Hepatocyte (in vitro differentiated cells): ENCODE measurements around the gene CHD2. TPM values are rescaled to one million over a fixed set of nuclear protein-coding genes. Genes with fewer than 3 reads are reported as not detected.
A peak's percentile ranks its signal among the peaks of the same experiment; 100 is the strongest.

ENCODE experiments used
- DNase-seq: peaks from one replicate; pipeline ENCODE4 v3.0.0-alpha.2; 2016; ENCODE audit warnings: low spot score
- H2AFZ ChIP-seq: fragments of 200-600 bp; sonication (generic); 2 replicates; pipeline ENCODE4 v1.6.0; 2016; ENCODE audit warnings: antibody characterized with exemption, mild to moderate bottlenecking
- H3K27ac ChIP-seq: fragments of 200-600 bp; sonication (generic); 2 replicates; pipeline ENCODE4 v1.5.1; 2016; ENCODE audit warnings: mild to moderate bottlenecking
- H3K27me3 ChIP-seq: fragments of 200-600 bp; sonication (generic); 2 replicates; pipeline ENCODE4 v1.6.1; 2016
- H3K36me3 ChIP-seq: fragments of 200-600 bp; sonication (generic); replicated peaks from 2 replicates; pipeline ENCODE4 v1.5.1; 2016; ENCODE audit warnings: low read depth; ENCODE audit not compliant: insufficient read depth
- H3K4me1 ChIP-seq: fragments of 200-600 bp; sonication (generic); 2 replicates; pipeline ENCODE4 v1.5.1; 2016; ENCODE audit warnings: mild to moderate bottlenecking, moderate library complexity; ENCODE audit not compliant: insufficient read depth
- H3K4me2 ChIP-seq: fragments of 200-600 bp; sonication (generic); 2 replicates; pipeline ENCODE4 v1.6.0; 2016
- H3K4me3 ChIP-seq: fragments of 200-600 bp; sonication (generic); 2 replicates; pipeline ENCODE4 v1.5.1; 2016; ENCODE audit warnings: mild to moderate bottlenecking
- H3K79me2 ChIP-seq: fragments of 200-600 bp; sonication (generic); 2 replicates; pipeline ENCODE4 v1.6.0; 2017; ENCODE audit warnings: mild to moderate bottlenecking
- H3K9me2 ChIP-seq: fragments of 200-600 bp; sonication (generic); replicated peaks from 2 replicates; pipeline ENCODE4 v1.6.0; 2017; ENCODE audit warnings: mild to moderate bottlenecking; ENCODE audit not compliant: insufficient read depth
- H3K9me3 ChIP-seq: fragments of 200-600 bp; sonication (generic); 2 replicates; pipeline ENCODE4 v1.5.1; 2016; ENCODE audit warnings: low read depth, mild to moderate bottlenecking
- H4K20me1 ChIP-seq: fragments of 200-600 bp; sonication (generic); 2 replicates; pipeline ENCODE4 v1.6.0; 2016; ENCODE audit warnings: mild to moderate bottlenecking; ENCODE audit not compliant: insufficient read depth, poor library complexity, severe bottlenecking
- EZH2 ChIP-seq: fragments of 200-600 bp; sonication (generic); IDR thresholded peaks from 2 replicates; pipeline ENCODE4 v1.6.1; 2016; ENCODE audit warnings: antibody characterized with exemption, mild to moderate bottlenecking, borderline replicate concordance
- EZH2phosphoT487 ChIP-seq: fragments of 200-600 bp; sonication (generic); IDR thresholded peaks from one replicate; pipeline ENCODE4 v1.6.1; 2018; ENCODE audit warnings: antibody characterized with exemption, mild to moderate bottlenecking, low read depth, moderate library complexity; ENCODE audit not compliant: unreplicated experiment, severe bottlenecking
- WGBS: methylation state at CpG from one replicate; pipeline ENCODE4 v1.1.6; 2016; ENCODE audit warnings: low lambda C conversion rate; ENCODE audit errors: missing lambda C conversion rate; 5-methylcytosine and 5-hydroxymethylcytosine counted together
- polyA plus RNA-seq: library from polyadenylated mRNA; unstranded; fragments of >200 nt; fragmentation: Nextera tagmentation; extraction: Ambion mirVana; gene quantifications from 2 replicates; pipeline ENCODE4 v1.2.1, GENCODE V29; 2016
- total RNA-seq: library from RNA; depleted of rRNA; stranded (reverse); fragments of >200 nt; gene quantifications from 2 replicates; pipeline ENCODE4 v1.2.3, GENCODE V29; 2014
- TF ChIP-seq, protein P1 (sequence below): fragments of 200-600 bp; sonication (generic); IDR thresholded peaks from 2 replicates; pipeline ENCODE4 v1.5.1; 2016; ENCODE audit warnings: antibody characterized with exemption, mild to moderate bottlenecking; ENCODE audit not compliant: poor library complexity

Gene CHD2
- total and polyA plus RNA-seq, 2 experiments from 2014 or later = 49.3 to 133 TPM

- H4K20me1 ChIP-seq = peaks cover 26% of the 10 kb centered on the region
- WGBS = under 1% methylated on average over 43 of the region's 47 CpGs
- peak overlapping the region; percentile 84 for H3K4me2 ChIP-seq
- H3K27ac ChIP-seq = peak overlapping the region; percentile 99
- H3K9me3 ChIP-seq = no peaks in the 10 kb centered on the region
- peak overlapping the region; percentile 50 for H3K4me3 ChIP-seq
- peak; percentile 99 for DNase-seq
- H3K4me1 ChIP-seq = peaks cover 43% of the 10 kb centered on the region
- no peaks in the 10 kb centered on the region for H3K9me2 ChIP-seq
- no peak overlapping the region for H2AFZ ChIP-seq
- no peaks in the 10 kb centered on the region for H3K36me3 ChIP-seq
- H3K79me2 ChIP-seq = peaks cover 90% of the 10 kb centered on the region
- TF ChIP-seq, protein P1, sequence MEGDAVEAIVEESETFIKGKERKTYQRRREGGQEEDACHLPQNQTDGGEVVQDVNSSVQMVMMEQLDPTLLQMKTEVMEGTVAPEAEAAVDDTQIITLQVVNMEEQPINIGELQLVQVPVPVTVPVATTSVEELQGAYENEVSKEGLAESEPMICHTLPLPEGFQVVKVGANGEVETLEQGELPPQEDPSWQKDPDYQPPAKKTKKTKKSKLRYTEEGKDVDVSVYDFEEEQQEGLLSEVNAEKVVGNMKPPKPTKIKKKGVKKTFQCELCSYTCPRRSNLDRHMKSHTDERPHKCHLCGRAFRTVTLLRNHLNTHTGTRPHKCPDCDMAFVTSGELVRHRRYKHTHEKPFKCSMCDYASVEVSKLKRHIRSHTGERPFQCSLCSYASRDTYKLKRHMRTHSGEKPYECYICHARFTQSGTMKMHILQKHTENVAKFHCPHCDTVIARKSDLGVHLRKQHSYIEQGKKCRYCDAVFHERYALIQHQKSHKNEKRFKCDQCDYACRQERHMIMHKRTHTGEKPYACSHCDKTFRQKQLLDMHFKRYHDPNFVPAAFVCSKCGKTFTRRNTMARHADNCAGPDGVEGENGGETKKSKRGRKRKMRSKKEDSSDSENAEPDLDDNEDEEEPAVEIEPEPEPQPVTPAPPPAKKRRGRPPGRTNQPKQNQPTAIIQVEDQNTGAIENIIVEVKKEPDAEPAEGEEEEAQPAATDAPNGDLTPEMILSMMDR = no peak
- TF ChIP-seq EZH2phosphoT487 (no peak), EZH2 (no peak)
- H3K27me3 ChIP-seq = no peaks in the 10 kb centered on the region
These were observed 4.0 kb downstream of the CHD2 start for GRCh38 chr15:92903966-92904721.

DNA sequence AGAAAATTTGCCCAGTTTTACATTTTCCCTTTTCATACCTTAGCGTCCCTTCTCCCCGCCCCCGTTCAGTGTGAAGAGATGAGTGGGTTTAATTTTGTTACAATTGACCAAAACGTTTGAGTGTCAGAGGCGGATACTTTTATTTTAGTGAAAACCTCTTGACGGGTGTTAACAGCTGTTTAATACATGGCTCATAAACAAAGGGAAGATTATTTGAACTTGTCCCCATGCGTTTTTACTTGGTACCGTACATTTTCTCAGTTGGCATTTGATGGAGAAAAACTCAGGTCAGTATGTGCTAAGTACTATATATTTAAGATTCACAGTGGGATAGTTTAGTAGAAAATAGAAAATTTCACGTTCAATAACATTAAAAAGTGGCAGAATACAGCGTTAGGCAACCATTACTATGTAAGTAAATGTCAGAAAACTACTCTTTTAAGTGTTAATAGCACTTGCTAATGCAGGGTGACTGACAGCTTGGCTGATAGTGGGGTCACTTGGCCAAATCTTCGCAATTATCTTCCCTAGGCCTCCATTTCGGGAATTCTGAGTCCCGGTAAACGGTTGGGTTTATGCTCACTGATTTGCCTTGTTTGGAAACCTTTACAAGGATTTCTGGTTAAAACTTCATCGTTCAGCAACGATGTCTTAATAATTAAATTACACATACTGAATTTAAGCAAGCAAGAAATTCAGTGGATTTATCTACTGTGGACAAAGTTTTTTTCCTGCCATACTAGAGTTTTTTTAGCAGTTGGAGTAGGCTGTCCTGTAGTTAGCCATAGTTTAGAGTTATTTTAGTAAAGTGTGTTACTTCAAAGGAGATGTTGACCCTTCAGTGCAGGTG is 4.8 kb downstream of the CHD2 start:
- H3K79me2 ChIP-seq = peaks cover 90% of the 10 kb centered on the region
- H3K4me3 ChIP-seq = peak overlapping the region; percentile 18
- H3K9me3 ChIP-seq = no peaks in the 10 kb centered on the region
- no peak overlapping the region for H2AFZ ChIP-seq
- H3K27me3 ChIP-seq = no peaks in the 10 kb centered on the region
- TF ChIP-seq, protein P1 = no peak
- TF ChIP-seq EZH2 = no peak
- TF ChIP-seq EZH2phosphoT487 = no peak
- no peaks in the 10 kb centered on the region for H3K36me3 ChIP-seq
- 23% methylated on average over 16 of the region's 16 CpGs for WGBS
- H4K20me1 ChIP-seq = peaks cover 32% of the 10 kb centered on the region
- peak overlapping the region; percentile 84 for H3K4me2 ChIP-seq
- H3K4me1 ChIP-seq = peaks cover 51% of the 10 kb centered on the region
- no peak for DNase-seq
- peak overlapping the region; percentile 94 for H3K27ac ChIP-seq
- no peaks in the 10 kb centered on the region for H3K9me2 ChIP-seq

DNA sequence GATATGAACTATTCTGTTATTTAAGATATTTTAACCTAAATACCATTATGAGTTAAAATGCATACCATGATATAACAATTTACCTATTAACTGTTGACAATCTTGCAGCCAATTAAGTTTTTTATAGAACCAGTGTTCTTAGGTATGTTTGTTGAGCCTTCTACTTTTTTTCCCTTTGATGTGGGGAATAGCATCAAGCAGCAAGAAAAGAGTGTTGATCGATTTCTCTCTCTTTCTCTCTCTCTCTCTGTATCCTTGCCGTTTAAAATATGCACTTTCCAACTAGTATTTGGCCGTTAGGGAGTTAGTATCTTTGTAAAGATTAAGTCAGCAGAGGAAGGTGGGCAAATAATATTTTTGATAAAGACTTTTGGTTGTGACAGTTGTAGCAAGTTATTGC is 5.9 kb downstream of the CHD2 start:
- no peak for DNase-seq
- Histone ChIP-seq H3K4me3 (peak overlapping the region; percentile 18), H2AFZ (no peak overlapping the region), H3K9me3 (no peaks in the 10 kb centered on the region), H3K27ac (peak overlapping the region; percentile 94), H3K79me2 (peaks cover 94% of the 10 kb centered on the region), H3K4me1 (peaks cover 51% of the 10 kb centered on the region), H3K27me3 (no peaks in the 10 kb centered on the region), H3K4me2 (peak overlapping the region; percentile 84), H3K36me3 (no peaks in the 10 kb centered on the region), H3K9me2 (no peaks in the 10 kb centered on the region), H4K20me1 (peaks cover 43% of the 10 kb centered on the region)
- WGBS = 47% methylated on average over 3 of the region's 3 CpGs
- TF ChIP-seq, protein P1 = no peak
- TF ChIP-seq EZH2phosphoT487 (no peak), EZH2 (no peak)
